Left ventricle myocardium inferior (tissue), 1 donor: ENCODE measurements around the gene EID1. TPM values are rescaled to one million over a fixed set of nuclear protein-coding genes. Genes with fewer than 3 reads are reported as not detected.

Experiments
- DNase-seq: peaks from one replicate; pipeline ENCODE4 v3.0.0-alpha.2; 2020
- H3K27ac ChIP-seq: fragments of 200-600 bp; replicated peaks from 2 replicates; pipeline ENCODE4 v1.8.0; 2021
- H3K27me3 ChIP-seq: fragments of 200-600 bp; 2 replicates; pipeline ENCODE4 v1.8.0; 2021; ENCODE audit warnings: low read depth
- H3K36me3 ChIP-seq: fragments of 200-600 bp; 2 replicates; pipeline ENCODE4 v1.8.0; 2021
- H3K4me1 ChIP-seq: fragments of 200-600 bp; 2 replicates; pipeline ENCODE4 v1.8.0; 2021
- H3K4me3 ChIP-seq: fragments of 200-600 bp; 2 replicates; pipeline ENCODE4 v1.8.0; 2021; ENCODE audit warnings: mild to moderate bottlenecking, moderate library complexity
- H3K9me3 ChIP-seq: fragments of 200-600 bp; replicated peaks from 2 replicates; pipeline ENCODE4 v1.8.0; 2021
- intact Hi-C: fragments of 100-400 bp; cut with micrococcal nuclease; formaldehyde crosslinking; loops from one replicate; pipeline ENCODE4 v1.11.0; 2022
- total RNA-seq: library from RNA; stranded (reverse); fragmentation: NEBNext Ultra II Directional; extraction: Animal tissue kit (Norgen Biotek cat#: 25700); gene quantifications from one replicate; pipeline ENCODE4 v1.2.1, GENCODE V29; 2021
- TF ChIP-seq, protein P1 (sequence below): fragments of 200-600 bp; IDR thresholded peaks from 2 replicates; pipeline ENCODE4 v1.8.0; 2021; ENCODE audit warnings: antibody characterized with exemption, mild to moderate bottlenecking, borderline replicate concordance
- donor health status: DM: no; HTN: yes; CAD: no; lungs with severe emphysema.

EID1 gene
- total RNA-seq, 1 donor from 2014 or later, result 227 TPM

DNA sequence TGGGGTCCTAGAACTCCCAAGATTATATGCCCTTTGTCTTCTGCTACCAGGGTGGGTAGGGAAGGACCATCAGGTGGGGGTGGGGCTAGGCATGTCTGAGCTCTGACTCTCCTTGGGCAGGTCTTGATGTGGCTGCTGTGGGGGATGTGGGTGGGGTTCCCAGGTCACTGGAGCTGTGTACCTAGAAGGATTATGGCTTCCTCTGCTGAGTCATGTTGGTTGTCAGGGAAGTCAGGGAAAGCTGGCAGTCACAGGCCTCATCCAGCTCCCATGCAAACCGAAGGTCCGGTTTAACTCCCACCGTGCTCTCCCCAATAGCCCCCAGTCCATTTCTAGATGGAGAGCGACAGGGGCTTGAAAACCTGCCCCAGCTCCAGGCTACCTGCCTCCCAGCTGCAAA lies 35.2 kb downstream of the EID1 start:
- no peak for DNase-seq
- intact Hi-C loops, result no loop called here
- H3K36me3 ChIP-seq, result no peaks in the 10 kb centered on the region
- H3K4me3 ChIP-seq, result no peak overlapping the region
- no peaks in the 10 kb centered on the region for H3K27me3 ChIP-seq
- peaks cover 4% of the 10 kb centered on the region for H3K9me3 ChIP-seq
- TF ChIP-seq, protein P1, sequence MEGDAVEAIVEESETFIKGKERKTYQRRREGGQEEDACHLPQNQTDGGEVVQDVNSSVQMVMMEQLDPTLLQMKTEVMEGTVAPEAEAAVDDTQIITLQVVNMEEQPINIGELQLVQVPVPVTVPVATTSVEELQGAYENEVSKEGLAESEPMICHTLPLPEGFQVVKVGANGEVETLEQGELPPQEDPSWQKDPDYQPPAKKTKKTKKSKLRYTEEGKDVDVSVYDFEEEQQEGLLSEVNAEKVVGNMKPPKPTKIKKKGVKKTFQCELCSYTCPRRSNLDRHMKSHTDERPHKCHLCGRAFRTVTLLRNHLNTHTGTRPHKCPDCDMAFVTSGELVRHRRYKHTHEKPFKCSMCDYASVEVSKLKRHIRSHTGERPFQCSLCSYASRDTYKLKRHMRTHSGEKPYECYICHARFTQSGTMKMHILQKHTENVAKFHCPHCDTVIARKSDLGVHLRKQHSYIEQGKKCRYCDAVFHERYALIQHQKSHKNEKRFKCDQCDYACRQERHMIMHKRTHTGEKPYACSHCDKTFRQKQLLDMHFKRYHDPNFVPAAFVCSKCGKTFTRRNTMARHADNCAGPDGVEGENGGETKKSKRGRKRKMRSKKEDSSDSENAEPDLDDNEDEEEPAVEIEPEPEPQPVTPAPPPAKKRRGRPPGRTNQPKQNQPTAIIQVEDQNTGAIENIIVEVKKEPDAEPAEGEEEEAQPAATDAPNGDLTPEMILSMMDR, result no peak
- H3K4me1 ChIP-seq, result no peaks in the 10 kb centered on the region
- no peak overlapping the region for H3K27ac ChIP-seq

DNA sequence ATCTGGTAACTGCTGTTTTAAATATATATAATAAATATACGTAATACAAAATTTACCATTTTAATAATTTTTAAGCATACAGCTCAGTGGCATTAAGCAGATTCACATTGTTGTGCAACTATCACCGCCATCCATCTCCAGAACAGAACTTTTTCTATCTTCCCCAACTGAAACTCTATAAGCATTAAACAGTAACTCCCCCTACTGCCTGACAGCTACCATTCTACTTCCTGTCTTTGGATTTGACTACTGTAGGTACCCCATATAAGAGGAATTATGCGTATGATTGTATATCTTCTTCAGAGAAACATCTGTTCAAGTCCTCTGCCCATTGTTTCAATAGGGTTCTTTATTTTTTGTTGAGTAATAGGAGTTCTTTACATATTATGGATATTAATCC lies 36.8 kb downstream of the EID1 start:
- Histone ChIP-seq H3K27me3 (no peaks in the 10 kb centered on the region), H3K4me1 (no peaks in the 10 kb centered on the region), H3K36me3 (no peaks in the 10 kb centered on the region), H3K27ac (no peak overlapping the region), H3K9me3 (peaks cover 4% of the 10 kb centered on the region), H3K4me3 (no peak overlapping the region)
- TF ChIP-seq, protein P1, result no peak
- DNase-seq, result no peak
- intact Hi-C loops, result no loop called here

DNA sequence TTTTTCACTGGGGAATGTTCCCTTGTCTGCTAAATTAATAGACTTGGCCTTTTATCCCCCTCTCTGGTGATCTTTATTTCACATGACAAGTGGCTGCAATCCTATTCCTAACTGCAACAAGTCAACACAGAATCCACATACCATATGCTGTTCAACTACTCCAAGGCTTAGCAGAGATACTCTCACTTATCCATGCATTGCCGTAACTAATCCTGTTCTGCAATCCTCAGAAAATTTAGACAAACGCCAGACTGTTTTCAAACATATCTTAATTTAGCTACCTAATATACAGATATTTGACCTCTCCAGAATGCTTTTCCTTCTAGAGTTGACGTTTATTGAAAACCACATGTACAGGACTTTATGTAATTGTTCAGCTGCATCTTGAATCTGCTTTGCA lies 37.9 kb downstream of the EID1 start:
- Histone ChIP-seq H3K27me3 (no peaks in the 10 kb centered on the region), H3K4me3 (no peak overlapping the region), H3K9me3 (peaks cover 4% of the 10 kb centered on the region), H3K4me1 (no peaks in the 10 kb centered on the region), H3K27ac (no peak overlapping the region), H3K36me3 (no peaks in the 10 kb centered on the region)
- TF ChIP-seq, protein P1, result no peak
- no peak for DNase-seq
- intact Hi-C loops, result no loop called here

- TF ChIP-seq, protein P1, result no peak
- peaks cover 4% of the 10 kb centered on the region for H3K9me3 ChIP-seq
- H3K4me3 ChIP-seq, result no peak overlapping the region
- no peak overlapping the region for H3K27ac ChIP-seq
- no peaks in the 10 kb centered on the region for H3K36me3 ChIP-seq
- DNase-seq, result no peak
- H3K4me1 ChIP-seq, result no peaks in the 10 kb centered on the region
- intact Hi-C loops, result no loop called here
- no peaks in the 10 kb centered on the region for H3K27me3 ChIP-seq
These were observed 38.8 kb downstream of the EID1 start for GRCh38 chr15:48916721-48917120.

DNA sequence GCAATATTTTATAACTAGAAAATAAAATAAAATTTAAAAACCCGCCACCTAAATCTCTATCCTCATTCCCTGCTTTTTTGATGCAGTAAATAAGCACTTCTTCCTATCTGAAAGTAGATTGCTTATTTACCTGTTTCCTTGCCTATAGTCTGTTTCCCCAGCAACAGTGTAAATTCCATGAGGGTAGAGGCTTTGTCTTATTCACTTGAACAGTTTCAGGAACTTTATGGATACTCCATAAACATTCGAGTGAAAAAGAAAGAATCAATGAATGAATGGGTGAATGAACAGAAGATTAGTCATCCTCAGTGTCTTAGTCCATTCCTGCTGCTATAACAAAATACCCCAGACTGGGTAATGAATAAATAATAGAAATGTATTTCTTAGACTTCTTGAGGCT lies 44.1 kb downstream of the EID1 start:
- TF ChIP-seq, protein P1, result no peak

More for the DNA sequence above, 44.1 kb downstream of the EID1 start:
- peaks cover 2% of the 10 kb centered on the region for H3K27me3 ChIP-seq
- H3K36me3 ChIP-seq, result no peaks in the 10 kb centered on the region
- no peak for DNase-seq
- H3K9me3 ChIP-seq, result no peaks in the 10 kb centered on the region
- no peak overlapping the region for H3K27ac ChIP-seq
- intact Hi-C loops, result no loop called here
- H3K4me1 ChIP-seq, result no peaks in the 10 kb centered on the region
- H3K4me3 ChIP-seq, result no peak overlapping the region
